ENCODE measurements around the gene TBC1D25. TPM values are rescaled to one million over a fixed set of nuclear protein-coding genes. Genes with fewer than 3 reads are reported as not detected.

TBC1D25 gene
- polyA plus RNA-seq, 1 of the 3 experiments (the other 2 are of a cell fraction) = 18.4 TPM

GRCh38 chrX:48522291-48522690 lies 17.2 kb upstream of the TBC1D25 start:
- ChIA-PET CTCF (no interaction called here), POLR2A (no interaction called here)

More at GRCh38 chrX:48522291-48522690, 17.2 kb upstream of the TBC1D25 start:
- H3K79me2 ChIP-seq (ENCODE audit: insufficient read depth) = peaks cover 10% of the 10 kb centered on the region; the same call in 1 of the 2 replicates
- peak overlapping the region; percentile 51 to 63 for H3K4me3 ChIP-seq (ENCODE audit: low read depth in 2 of 2, low read length in 1 of 2)
- peaks cover 0 to 3% of the 10 kb centered on the region in 2 experiments; a peak in 1 of 4 replicates for H3K4me1 ChIP-seq (ENCODE audit: control insufficient read depth in 1 of 2, insufficient read depth in 2 of 2, low read depth in 1 of 2, low read length in 1 of 2)
- WGBS (ENCODE audit: low lambda C conversion rate) = 4% methylated on average over 9 of the region's 10 CpGs
- no peaks in the 10 kb centered on the region for H3K9me2 ChIP-seq
- H4K20me1 ChIP-seq (ENCODE audit: insufficient read depth) = no peaks in the 10 kb centered on the region
- H3K9ac ChIP-seq = peak overlapping the region; percentile 62
- peak overlapping the region; percentile 76; the same call in 1 of the 2 replicates for H2AFZ ChIP-seq (ENCODE audit: low read depth)
- H3K27ac ChIP-seq (ENCODE audit: low read depth in 2 of 2, low read length in 1 of 2) = peak overlapping the region in 1 of 2 experiments; percentile 54; a peak in 2 of 4 replicates
- H3F3A ChIP-seq (replicated peaks; ENCODE audit: insufficient read depth) = no peaks in the 10 kb centered on the region
- no peak for TF ChIP-seq USF2 (IDR thresholded peaks at IDR 0.05; ENCODE audit: borderline replicate concordance, low read depth, low read length)
- TF ChIP-seq TCF12 (IDR thresholded peaks at IDR 0.05) = no peak
- no peak for TF ChIP-seq CTCF (IDR thresholded peaks at IDR 0.05)
- no peak for TF ChIP-seq EP300 (IDR thresholded peaks at IDR 0.05; ENCODE audit: borderline replicate concordance in 1 of 2, low read depth in 1 of 2, low read length in 1 of 2)
- TF ChIP-seq MEF2A (IDR thresholded peaks at IDR 0.05; ENCODE audit: borderline replicate concordance, low read depth) = no peak
- TF ChIP-seq PBX3 (IDR thresholded peaks at IDR 0.05) = no peak
- TF ChIP-seq SMC3 (IDR thresholded peaks at IDR 0.05; ENCODE audit: low read depth, low read length) = no peak
- TF ChIP-seq ELF1 (IDR thresholded peaks at IDR 0.05) = no peak
- TF ChIP-seq ZBTB33 (IDR thresholded peaks at IDR 0.05; ENCODE audit: borderline replicate concordance, low read depth) = no peak
- no peak for TF ChIP-seq RXRA (IDR thresholded peaks at IDR 0.05; ENCODE audit: borderline replicate concordance, low read depth)
- no peak for TF ChIP-seq GATA2 (CRISPR knock-in tag; IDR thresholded peaks at IDR 0.05)
- no peak for TF ChIP-seq RCOR1 (IDR thresholded peaks at IDR 0.05; ENCODE audit: low read length)
- TF ChIP-seq JUND (IDR thresholded peaks at IDR 0.05) = no peak
- TF ChIP-seq MXI1 (IDR thresholded peaks at IDR 0.05; ENCODE audit: low read depth, low read length) = no peak
- DNase-seq = peak; percentile 36
- no peaks in the 10 kb centered on the region; the same call in 1 of the 2 replicates for H3K27me3 ChIP-seq (ENCODE audit: insufficient read depth)
- peak overlapping the region; percentile 76 for H3K4me2 ChIP-seq
- H3K36me3 ChIP-seq (replicated peaks in 1 of 2; ENCODE audit: control insufficient read depth in 1 of 2, insufficient read depth in 2 of 2, low read length in 1 of 2) = no peaks in the 10 kb centered on the region
- H3K9me3 ChIP-seq = no peaks in the 10 kb centered on the region
